Heart left ventricle (tissue), 16 donors: ENCODE results near the gene MIS18A. TPM values are rescaled to one million over a fixed set of nuclear protein-coding genes. Genes with fewer than 3 reads are reported as not detected.

ENCODE experiments used
- ATAC-seq, 4 donors: fragments of 200-7000 bp; cut with Tn5 transposase; one replicate each; pipeline ENCODE4 v1.9.1; 2020 to 2022; ENCODE audit warnings: moderate library complexity in 4 of 4, mild to moderate bottlenecking in 3 of 4, moderate number of reproducible peaks in 1 of 4
- DNase-seq, 5 donors: peaks; one replicate each; pipeline ENCODE4 v3.0.0-alpha.2; 2020
- H3K27ac ChIP-seq, 12 donors: fragments of 200-600 bp; sonication (generic) in 4 of 12; one replicate each; pipeline versions ENCODE4 v1.5.0 to v1.8.0; 2016 to 2022; ENCODE audit warnings: mild to moderate bottlenecking in 2 of 12
- H3K27me3 ChIP-seq, 9 donors: fragments of 200-600 bp; sonication (generic) in 2 of 9; one replicate each; pipeline versions ENCODE4 v1.5.1 to v1.8.0; 2016 to 2022; ENCODE audit warnings: mild to moderate bottlenecking in 3 of 9
- H3K36me3 ChIP-seq, 9 donors: fragments of 200-600 bp; sonication (generic) in 2 of 9; one replicate each; pipeline versions ENCODE4 v1.5.0 to v1.8.0; 2018 to 2022; ENCODE audit warnings: mild to moderate bottlenecking in 2 of 9
- H3K4me1 ChIP-seq, 12 donors: fragments of 200-600 bp; sonication (generic) in 4 of 12; one replicate each; pipeline versions ENCODE4 v1.5.0 to v1.8.0; 2016 to 2022; ENCODE audit warnings: mild to moderate bottlenecking in 3 of 12
- H3K4me3 ChIP-seq, 12 donors: fragments of 200-600 bp; sonication (generic) in 4 of 12; one replicate each; pipeline versions ENCODE4 v1.5.0 to v1.8.0; 2017 to 2022; ENCODE audit warnings: mild to moderate bottlenecking in 9 of 12, moderate library complexity in 4 of 12
- H3K9me3 ChIP-seq, 12 donors: fragments of 200-600 bp; sonication (generic) in 4 of 12; one replicate each; pipeline versions ENCODE4 v1.5.0 to v1.8.0; 2016 to 2022; ENCODE audit warnings: mild to moderate bottlenecking in 1 of 12
- CTCF ChIP-seq, 12 donors: fragments of 200-600 bp; sonication (generic) in 4 of 12; IDR thresholded peaks; one replicate each; pipeline versions ENCODE4 v1.5.0 to v1.8.0; 2018 to 2022; ENCODE audit warnings: antibody characterized with exemption in 12 of 12, mild to moderate bottlenecking in 5 of 12
- POLR2A ChIP-seq, 2 donors: fragments of 450-650 bp; IDR thresholded peaks; one replicate each; pipeline ENCODE4 v1.6.1; 2017; ENCODE audit warnings: antibody characterized with exemption in 2 of 2, mild to moderate bottlenecking in 2 of 2, moderate library complexity in 2 of 2
- WGBS, 4 donors: extraction: QIAGEN DNeasy Blood & Tissue Kit in 2 of 4; methylation state at CpG; one replicate each; pipeline versions ENCODE4 v1.1.5 to v1.1.7; 2013 to 2018; 5-methylcytosine and 5-hydroxymethylcytosine counted together
- intact Hi-C, 10 donors: fragments of 100-400 bp; cut with DNase I; formaldehyde crosslinking; loops; one replicate each; pipeline versions ENCODE4 v1.11.1 to v1.14.2; 2022
- polyA plus RNA-seq, 2 donors: library from polyadenylated mRNA; stranded (reverse); fragments of 200-250 nt; gene quantifications; one replicate each; pipeline ENCODE4 v1.2.3, GENCODE V29; 2013
- total RNA-seq, 9 donors: library from RNA; depleted of rRNA in 2 of 9; stranded (reverse); fragments of >200 nt in 2 of 9; fragmentation: NEBNext Ultra II Directional in 3 of 9; extraction: Animal tissue kit (Norgen Biotek cat#: 25700) in 3 of 9; gene quantifications; one replicate each; pipeline versions ENCODE4 v1.1.0 to v1.2.4, GENCODE V29; 2016 to 2023
- donor health status: ischemic (EF 13 %, LVEDD 7.1; RV severe dilation, severe dysfunction).
- donor health status: healthy with polysubstance abuse.
- donor health status: DM: no; HTN: yes; CAD: no.
- donor health status: DM: no; HTN: no; CAD: no.
- donor health status: ischemic (EF 25% LVEDD 6.9; RV normal size, moderate dysfunction).
- donor health status: ischemic (EF 25% LVEDD 5.7; RV mildly dilated, moderate dysfunction).
- donor health status: healthy.
- donor health status: DM: yes; HTN: yes; CAD: no.
- donor health status: ischemic (EF 35%, LVEDD 5.7; RV mildly dilated, moderate dysfunction).
- donor health status: nonischemic (EF 11% LVEDD 7.7; RV severe dilation, severe dysfunction).
- donor health status: DM: yes; HTN: yes; CAD: no.
- donor health status: PGD.
- donor health status: ischemic (EF 29% LVEDD 5.4; RV normal size, mild dysfunction).
- donor health status: nonischemic (EF 23%, LVEDD 6.1; RV moderate dilation, normal function).

The MIS18A gene
- total and polyA plus RNA-seq, 11 donors: 1.4 to 4.1 (median 2.7) TPM

- WGBS, 4 donors: 87 to 94% (median 92%) methylated on average over 4 of the region's 4 CpGs
- TF ChIP-seq CTCF (IDR thresholded peaks at IDR 0.05) (no peak), POLR2A (IDR thresholded peaks at IDR 0.05) (no peak)
- DNase-seq (no peak), ATAC-seq (no peak)
- intact Hi-C loops: no loop called here
- no peaks in the 10 kb centered on the region for H3K27me3 ChIP-seq
- H3K9me3 ChIP-seq: peaks cover 0 to 2% (median 0%) of the 10 kb centered on the region in 12 donors
- H3K36me3 ChIP-seq: no peaks in the 10 kb centered on the region
- no peaks in the 10 kb centered on the region for H3K4me1 ChIP-seq
- no peak overlapping the region for H3K27ac ChIP-seq
- H3K4me3 ChIP-seq: no peak overlapping the region
Measured at GRCh38 chr21:32233722-32234301, 45.0 kb downstream of the MIS18A start.

- Histone ChIP-seq H3K27ac (no peak overlapping the region), H3K4me3 (no peak overlapping the region), H3K36me3 (no peaks in the 10 kb centered on the region), H3K4me1 (no peaks in the 10 kb centered on the region), H3K9me3 (peaks cover 0 to 2% (median 0%) of the 10 kb centered on the region in 12 donors), H3K27me3 (no peaks in the 10 kb centered on the region)
- TF ChIP-seq CTCF (IDR thresholded peaks at IDR 0.05) (no peak), POLR2A (IDR thresholded peaks at IDR 0.05) (no peak)
- intact Hi-C loops: no loop called here
- no peak for ATAC-seq
- DNase-seq: no peak
- WGBS, 4 donors: 76 to 89% (median 85%) methylated on average over 4 of the region's 4 CpGs
Measured at GRCh38 chr21:32233055-32233546, 45.7 kb downstream of the MIS18A start.

- DNase-seq (no peak), ATAC-seq (no peak)
- H3K27ac ChIP-seq: no peak overlapping the region
- peaks cover 0 to 20% (median 3%) of the 10 kb centered on the region in 12 donors for H3K9me3 ChIP-seq
- no peaks in the 10 kb centered on the region for H3K36me3 ChIP-seq
- intact Hi-C loops: no loop called here
- H3K4me3 ChIP-seq: no peak overlapping the region
- 72 to 90% (median 83%) methylated on average over 1 of the region's 1 CpG for WGBS, 4 donors
- H3K4me1 ChIP-seq: no peaks in the 10 kb centered on the region
- TF ChIP-seq POLR2A (IDR thresholded peaks at IDR 0.05): no peak
- TF ChIP-seq CTCF (IDR thresholded peaks at IDR 0.05): no peak
- H3K27me3 ChIP-seq: no peaks in the 10 kb centered on the region
Measured at GRCh38 chr21:32226444-32226843, 52.4 kb downstream of the MIS18A start.

Other genes starting within 250 kb of the MIS18A start
- gene MRAP, start 19.8 kb upstream of the MIS18A start, total RNA-seq: 1 to 10 TPM in 2 of 9 donors, under 1 TPM in 2, not detected in 5; 0.58 to 4.2 (median 1.5) TPM
- gene MRAP, start 19.8 kb upstream of the MIS18A start, polyA plus RNA-seq: 1 to 10 TPM in 1 of 2 donors, under 1 TPM in 1; 0.57 to 6.5 TPM
- 10 to 100 TPM in 6 of 9 donors, 1 to 10 TPM in 3; 6.7 to 26.0 (median 11.5) TPM for gene URB1, start 114.0 kb upstream of the MIS18A start, total RNA-seq
- gene URB1, start 114.0 kb upstream of the MIS18A start, polyA plus RNA-seq: 10 to 100 TPM in 1 of 2 donors, 1 to 10 TPM in 1; 4.6 to 10.3 TPM
- 10 to 100 TPM; 10.1 to 44.4 (median 19.7) TPM for gene EVA1C, start 133.7 kb upstream of the MIS18A start, total RNA-seq
- 10 to 100 TPM; 17.3 to 22.8 TPM for gene EVA1C, start 133.7 kb upstream of the MIS18A start, polyA plus RNA-seq